ENCODE measurements around the gene ORMDL3.

GRCh38 chr17:39916918-39917317, 10.5 kb downstream of the ORMDL3 start:
- TF ChIP-seq EZH2 (IDR thresholded peaks at IDR 0.05): no peak
- no peak for TF ChIP-seq POLR2AphosphoS5 (IDR thresholded peaks at IDR 0.05; ENCODE audit: borderline replicate concordance, low read depth, low read length)
